Measurements from ENCODE around the gene MUC2. TPM values are rescaled to one million over a fixed set of nuclear protein-coding genes. Genes with fewer than 3 reads are reported as not detected.

Gene MUC2
- not detected in 2 replicates for total RNA-seq

DNA sequence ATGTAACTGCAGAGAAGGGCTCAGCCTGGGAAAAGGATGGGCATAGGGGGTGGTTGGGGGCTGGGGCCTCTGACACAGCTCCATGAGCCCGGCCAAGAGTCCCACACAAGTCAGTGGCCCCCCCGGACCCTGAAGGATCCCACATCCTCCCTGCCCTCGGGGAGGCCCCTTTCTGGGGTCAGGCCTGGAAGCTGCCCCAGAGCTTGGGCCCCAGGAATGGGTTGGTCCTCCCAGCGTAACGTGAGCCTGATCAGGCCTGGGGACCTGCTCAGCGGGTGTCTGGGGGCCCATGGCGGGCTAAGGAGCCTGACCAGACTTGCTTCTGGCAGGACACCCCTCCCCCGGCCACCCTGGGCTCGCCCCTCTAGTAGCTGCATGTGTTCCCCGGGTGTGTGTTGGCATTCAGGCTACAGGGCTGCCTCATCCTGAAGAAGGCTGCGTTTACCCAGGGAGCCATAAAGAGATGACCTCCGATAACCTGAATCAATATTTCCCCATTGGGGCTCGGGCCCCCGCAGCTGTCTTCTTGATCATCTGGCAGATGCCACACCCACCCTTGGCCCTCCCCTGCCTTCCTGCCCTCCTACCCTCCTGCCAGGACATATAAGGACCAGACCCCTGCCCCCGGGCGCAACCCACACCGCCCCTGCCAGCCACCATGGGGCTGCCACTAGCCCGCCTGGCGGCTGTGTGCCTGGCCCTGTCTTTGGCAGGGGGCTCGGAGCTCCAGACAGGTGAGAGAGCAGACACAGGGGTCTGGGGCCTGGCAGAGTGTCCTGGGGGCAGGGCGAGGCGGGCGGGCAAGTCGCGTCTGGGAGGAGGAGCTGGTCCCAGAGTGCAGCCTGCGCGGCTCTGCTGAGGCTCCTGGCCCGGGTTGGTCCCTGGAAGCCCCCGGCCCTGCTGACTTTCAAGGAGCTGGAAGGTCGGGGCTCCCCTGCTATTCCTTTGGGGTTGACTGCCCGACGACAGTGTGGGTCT is at the start of gene MUC2:
TSS of gene MUC2 (plus strand) at position 631 of the 978 bp plus-strand sequence.

DNA sequence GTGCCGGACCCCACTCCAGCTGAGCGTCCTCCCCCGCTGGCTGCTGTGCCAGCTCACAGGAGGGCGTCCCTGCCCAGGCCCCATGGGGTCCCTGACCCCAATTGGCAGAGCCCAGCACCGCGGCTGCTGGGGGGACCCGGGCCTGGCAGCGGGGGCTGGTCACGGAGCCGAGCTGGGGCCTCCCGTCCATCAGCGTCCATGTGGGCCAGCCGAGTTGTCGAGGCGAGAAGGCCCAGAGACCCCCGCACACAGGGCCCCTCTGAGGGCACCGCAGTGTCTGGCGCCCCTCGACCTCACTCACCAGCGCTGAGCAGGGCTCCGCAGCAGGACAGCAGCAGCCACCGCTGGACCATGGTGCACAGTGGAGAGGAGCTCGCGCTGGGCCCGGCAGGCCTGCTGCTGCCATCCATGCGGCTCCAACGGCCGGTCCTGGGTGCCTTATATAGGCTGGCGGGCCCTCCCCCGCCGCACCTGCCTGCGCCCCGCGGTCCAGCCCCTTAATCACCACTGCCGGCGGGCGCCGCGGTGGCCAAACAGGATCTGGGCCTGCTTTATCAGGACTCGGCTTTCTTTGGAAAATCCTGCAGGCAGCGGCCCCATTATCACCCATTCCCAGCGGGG is 38.3 kb upstream of the MUC2 start, which contains the start of gene MUC6:
TSS of gene MUC6 (minus strand) at position 416 of the 621 bp plus-strand sequence. CDS start at position 353, 63 bp downstream.

Other genes with a start within 250 kb of the MUC2 start
- 0.32 and 0.85 TPM in 2 replicates for gene CRACR2B, start 247.0 kb upstream of the MUC2 start, total RNA-seq
- gene CD151, start 241.9 kb upstream of the MUC2 start, total RNA-seq, result 283 and 456 TPM in 2 replicates
- gene POLR2L, start 232.3 kb upstream of the MUC2 start, total RNA-seq, result 67.7 and 69.6 TPM in 2 replicates
- 129 and 138 TPM in 2 replicates for gene TSPAN4, start 232.0 kb upstream of the MUC2 start, total RNA-seq
- 63.4 and 63.6 TPM in 2 replicates for gene CHID1, start 164.1 kb upstream of the MUC2 start, total RNA-seq
- gene AP2A2, start 149.0 kb upstream of the MUC2 start, total RNA-seq, result 50.4 and 60.7 TPM in 2 replicates
- gene MUC6, start 38.2 kb upstream of the MUC2 start, total RNA-seq, result not detected in 2 replicates
- gene MUC5AC, start 83.1 kb downstream of the MUC2 start, total RNA-seq, result not detected in 2 replicates
- gene MUC5B, start 148.2 kb downstream of the MUC2 start, total RNA-seq, result not detected in 2 replicates
- gene TOLLIP, start 234.8 kb downstream of the MUC2 start, total RNA-seq, result 43.6 and 45.1 TPM in 2 replicates

All from hair follicle dermal papilla cell (primary cell).